Endodermal cell (in vitro differentiated cells): ENCODE results near the gene OR8B12. TPM values are rescaled to one million over a fixed set of nuclear protein-coding genes. Genes with fewer than 3 reads are reported as not detected.

ENCODE experiments used
- DNase-seq: peaks from one replicate; pipeline ENCODE4 v3.0.0-alpha.2; 2017
- H3K27ac ChIP-seq: 2 replicates; pipeline ENCODE4 v1.5.1; 2013; ENCODE audit warnings: mild to moderate bottlenecking, low read depth, low read length, moderate library complexity
- H3K27me3 ChIP-seq: 2 replicates; pipeline ENCODE4 v1.6.1; 2013; ENCODE audit warnings: mild to moderate bottlenecking, low read length, moderate library complexity; ENCODE audit not compliant: insufficient read depth, control insufficient read depth, poor library complexity, severe bottlenecking
- H3K36me3 ChIP-seq: 2 replicates; pipeline ENCODE4 v1.7.0; 2013; ENCODE audit warnings: mild to moderate bottlenecking, low read length, moderate library complexity; ENCODE audit not compliant: control insufficient read depth, insufficient read depth
- H3K4me1 ChIP-seq: one replicate; pipeline ENCODE4 v1.7.0; 2013; ENCODE audit warnings: low read length; ENCODE audit not compliant: control insufficient read depth, insufficient read depth
- H3K4me3 ChIP-seq: 2 replicates; pipeline ENCODE4 v1.5.1; 2013; ENCODE audit warnings: mild to moderate bottlenecking, low read length, moderate library complexity
- H3K9ac ChIP-seq: 2 replicates; pipeline ENCODE4 v1.6.1; 2013; ENCODE audit warnings: mild to moderate bottlenecking, low read length, moderate library complexity; ENCODE audit not compliant: poor library complexity, severe bottlenecking; ENCODE audit errors: extremely low read depth
- H3K9me3 ChIP-seq: 2 replicates; pipeline ENCODE4 v1.6.1; 2013; ENCODE audit warnings: mild to moderate bottlenecking, low read length, moderate library complexity; ENCODE audit not compliant: control insufficient read depth
- H3K27ac Mint-ChIP-seq: 2 replicates; pipeline ENCODE4 v1.8.0; 2020; ENCODE audit warnings: mixed read lengths
- H3K27me3 Mint-ChIP-seq: 2 replicates; pipeline ENCODE4 v1.8.0; 2021; ENCODE audit warnings: mild to moderate bottlenecking, mixed read lengths; ENCODE audit not compliant: insufficient read depth
- H3K36me3 Mint-ChIP-seq: 2 replicates; pipeline ENCODE4 v1.8.0; 2020; ENCODE audit warnings: low read depth, mixed read lengths
- H3K4me1 Mint-ChIP-seq: 2 replicates; pipeline ENCODE4 v1.8.0; 2020; ENCODE audit warnings: mixed read lengths
- H3K4me3 Mint-ChIP-seq: 2 replicates; pipeline ENCODE4 v1.8.0; 2020; ENCODE audit warnings: mild to moderate bottlenecking, moderate library complexity, mixed read lengths
- H3K9me3 Mint-ChIP-seq: 2 replicates; pipeline ENCODE4 v1.8.0; 2020; ENCODE audit warnings: mild to moderate bottlenecking, mixed read lengths
- CTCF ChIP-seq: fragments of 200-600 bp; sonication (generic); conservative IDR thresholded peaks from 2 replicates; pipeline ENCODE4 v1.5.0; 2021; ENCODE audit warnings: antibody characterized with exemption, mild to moderate bottlenecking
- WGBS, 2 experiments: methylation state at CpG; one replicate each; pipeline versions ENCODE4 v1.1.5 to v1.1.7; 2013; ENCODE audit warnings: missing lambda C conversion rate in 2 of 2, mixed read lengths in 1 of 2; ENCODE audit not compliant: insufficient coverage in 1 of 2, insufficient read length in 1 of 2; 5-methylcytosine and 5-hydroxymethylcytosine counted together
- total RNA-seq, 2 donors: library from RNA; stranded (reverse); fragmentation: NEBNext Ultra II Directional in 1 of 2; extraction: Animal tissue kit (Norgen Biotek cat#: 25700) in 1 of 2; gene quantifications; 2 replicates in 1 of 2; 3 replicates in 1 of 2; pipeline ENCODE4 v1.2.1, GENCODE V29; 2021

Gene OR8B12
- total RNA-seq, 2 donors from 2014 or later: not detected

DNA sequence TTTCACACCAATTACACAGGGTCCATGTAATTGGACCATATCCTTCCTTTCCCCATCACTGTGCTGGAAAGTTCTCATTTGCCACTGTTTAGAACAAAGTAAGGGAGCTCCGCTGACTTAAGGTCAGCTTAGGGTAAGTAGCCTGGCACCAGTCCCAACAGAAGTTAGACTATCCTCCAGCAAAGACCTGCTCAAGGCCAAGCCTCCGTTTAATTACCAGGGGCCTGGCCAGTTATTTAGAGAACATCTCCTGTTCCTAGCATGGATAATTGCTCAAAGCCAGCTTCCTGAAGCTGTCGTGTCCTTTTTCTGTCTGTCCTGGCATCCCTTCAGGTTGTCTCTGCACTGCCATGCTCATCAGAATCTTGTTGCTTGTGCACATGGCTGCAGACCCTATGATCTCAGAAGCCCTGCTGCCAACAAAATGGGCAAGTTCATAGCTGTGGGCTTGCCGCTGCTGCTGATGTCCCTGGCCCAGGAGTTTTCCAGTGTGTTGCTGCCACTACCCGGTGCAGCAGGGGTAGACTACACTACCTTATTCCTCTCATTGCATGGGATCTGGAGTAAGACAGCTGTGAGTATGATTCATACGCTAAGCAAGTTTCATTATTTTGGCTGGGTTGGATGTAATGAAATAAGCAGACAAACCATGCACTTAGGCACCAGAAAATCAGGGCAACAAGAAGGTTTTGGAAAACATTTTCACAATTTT, 34.4 kb upstream of the OR8B12 start:
- no peak overlapping the region for H3K4me3 ChIP-seq
- no peaks in the 10 kb centered on the region for H3K9me3 ChIP-seq
- no peak overlapping the region for H3K27ac ChIP-seq
- no peak for DNase-seq
- H3K9me3 Mint-ChIP-seq: peaks cover 2% of the 10 kb centered on the region
- H3K4me1 Mint-ChIP-seq: peaks cover 26% of the 10 kb centered on the region
- peaks cover 19% of the 10 kb centered on the region for H3K4me1 ChIP-seq
- 96 to 99% methylated on average over 6 of the region's 6 CpGs for WGBS, 2 experiments
- TF ChIP-seq CTCF: no peak
- no peaks in the 10 kb centered on the region for H3K27me3 Mint-ChIP-seq
- H3K36me3 Mint-ChIP-seq: no peaks in the 10 kb centered on the region
- H3K9ac ChIP-seq: no peak overlapping the region
- H3K36me3 ChIP-seq: no peaks in the 10 kb centered on the region
- no peaks in the 10 kb centered on the region for H3K27me3 ChIP-seq
- H3K4me3 Mint-ChIP-seq: no peak overlapping the region
- no peak overlapping the region for H3K27ac Mint-ChIP-seq

- H3K36me3 Mint-ChIP-seq: no peaks in the 10 kb centered on the region
- no peak overlapping the region for H3K27ac ChIP-seq
- H3K27ac Mint-ChIP-seq: no peak overlapping the region
- H3K27me3 Mint-ChIP-seq: no peaks in the 10 kb centered on the region
- no peak overlapping the region for H3K9ac ChIP-seq
- 90 to 95% methylated on average over 5 to 7 of the region's 7 CpGs for WGBS, 2 experiments
- H3K4me3 Mint-ChIP-seq: no peak overlapping the region
- no peaks in the 10 kb centered on the region for H3K27me3 ChIP-seq
- peaks cover 2% of the 10 kb centered on the region for H3K9me3 Mint-ChIP-seq
- H3K36me3 ChIP-seq: no peaks in the 10 kb centered on the region
- TF ChIP-seq CTCF: no peak
- no peaks in the 10 kb centered on the region for H3K4me1 Mint-ChIP-seq
- DNase-seq: no peak
- no peaks in the 10 kb centered on the region for H3K4me1 ChIP-seq
- H3K4me3 ChIP-seq: no peak overlapping the region
- no peaks in the 10 kb centered on the region for H3K9me3 ChIP-seq
These were observed 26.7 kb upstream of the OR8B12 start for GRCh38 chr11:124570160-124570559.

DNA sequence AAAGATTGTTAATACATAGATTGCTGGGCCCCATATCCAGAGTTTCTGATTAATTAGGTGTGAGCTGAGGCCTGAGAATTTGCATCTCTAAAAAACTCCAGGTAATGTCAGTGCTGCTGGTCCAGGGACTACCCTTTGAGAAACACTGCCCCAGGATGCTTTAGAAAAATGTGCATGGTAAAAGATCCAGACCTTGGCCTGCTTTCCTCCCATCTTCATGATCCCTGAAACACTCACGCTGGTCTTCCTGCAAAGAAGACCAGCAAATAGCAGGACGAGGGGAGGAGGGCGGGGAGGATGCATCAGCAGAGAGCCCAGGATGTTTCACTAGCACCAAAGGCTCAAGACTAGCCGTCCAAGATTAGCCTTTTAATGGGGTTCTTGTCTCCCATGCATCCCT, 26.2 kb upstream of the OR8B12 start, which contains the start of gene OR8A1:
Gene OR8A1, plus strand, starts transcription at position 301 of the 400 bp plus-strand sequence. CDS start 123 bp downstream, outside the sequence.
- Mint-ChIP-seq H3K27ac (no peak within 1 kb of the TSS), H3K27me3 (no peaks in the 10 kb centered on the region), H3K4me3 (no peak within 1 kb of the TSS), H3K4me1 (no peaks in the 10 kb centered on the region), H3K9me3 (peaks cover 2% of the 10 kb centered on the region), H3K36me3 (no peaks in the 10 kb centered on the region)
- DNase-seq: no peak
- Histone ChIP-seq H3K4me3 (no peak within 1 kb of the TSS), H3K27ac (no peak within 1 kb of the TSS), H3K4me1 (no peaks in the 10 kb centered on the region), H3K27me3 (no peaks in the 10 kb centered on the region), H3K9me3 (no peaks in the 10 kb centered on the region), H3K36me3 (no peaks in the 10 kb centered on the region), H3K9ac (no peak within 1 kb of the TSS)
- no peak for TF ChIP-seq CTCF
- WGBS, 2 experiments: 49 to 74% methylated on average over 3 to 4 of the region's 4 CpGs
